ENCODE data around the gene PALD1.

Gene PALD1

DNA sequence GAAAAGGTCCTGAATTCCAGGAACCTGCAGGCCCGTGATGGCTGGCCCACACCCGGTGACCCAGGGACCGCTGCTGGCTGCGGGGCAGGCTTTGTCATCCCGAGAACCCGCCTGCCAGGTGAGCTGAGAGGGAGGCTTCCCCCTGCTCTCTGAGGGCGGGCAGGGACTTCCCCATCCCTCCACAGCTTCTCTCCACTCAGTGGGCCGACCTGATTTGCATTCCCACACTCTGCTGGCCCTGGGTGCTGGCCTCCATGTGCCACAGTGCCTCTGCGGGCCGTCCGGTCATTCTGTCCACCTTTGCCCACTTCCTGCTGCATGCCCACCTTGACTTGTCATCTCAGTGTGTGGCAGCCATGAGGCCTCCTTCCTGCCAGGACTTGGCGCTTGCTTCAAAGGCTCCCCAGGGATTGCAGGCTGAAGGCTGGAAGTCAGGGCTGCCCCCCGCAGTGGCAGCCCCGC lies 35.3 kb downstream of the PALD1 start:
- TF ChIP-seq, protein P1, sequence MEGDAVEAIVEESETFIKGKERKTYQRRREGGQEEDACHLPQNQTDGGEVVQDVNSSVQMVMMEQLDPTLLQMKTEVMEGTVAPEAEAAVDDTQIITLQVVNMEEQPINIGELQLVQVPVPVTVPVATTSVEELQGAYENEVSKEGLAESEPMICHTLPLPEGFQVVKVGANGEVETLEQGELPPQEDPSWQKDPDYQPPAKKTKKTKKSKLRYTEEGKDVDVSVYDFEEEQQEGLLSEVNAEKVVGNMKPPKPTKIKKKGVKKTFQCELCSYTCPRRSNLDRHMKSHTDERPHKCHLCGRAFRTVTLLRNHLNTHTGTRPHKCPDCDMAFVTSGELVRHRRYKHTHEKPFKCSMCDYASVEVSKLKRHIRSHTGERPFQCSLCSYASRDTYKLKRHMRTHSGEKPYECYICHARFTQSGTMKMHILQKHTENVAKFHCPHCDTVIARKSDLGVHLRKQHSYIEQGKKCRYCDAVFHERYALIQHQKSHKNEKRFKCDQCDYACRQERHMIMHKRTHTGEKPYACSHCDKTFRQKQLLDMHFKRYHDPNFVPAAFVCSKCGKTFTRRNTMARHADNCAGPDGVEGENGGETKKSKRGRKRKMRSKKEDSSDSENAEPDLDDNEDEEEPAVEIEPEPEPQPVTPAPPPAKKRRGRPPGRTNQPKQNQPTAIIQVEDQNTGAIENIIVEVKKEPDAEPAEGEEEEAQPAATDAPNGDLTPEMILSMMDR (IDR thresholded peaks at IDR 0.05; ENCODE audit: insufficient read depth, low read length, poor library complexity, severe bottlenecking): no peak
- no peak for TF ChIP-seq EZH2phosphoT487 (conservative IDR thresholded peaks at IDR 0.05; ENCODE audit: low read length)
- peaks cover 16% of the 10 kb centered on the region; the same call in 1 of the 2 replicates for H3F3A ChIP-seq (ENCODE audit: insufficient read depth)
- H4K20me1 ChIP-seq (ENCODE audit: low read depth, low read length): peaks cover 3% of the 10 kb centered on the region; the same call in 1 of the 2 replicates
- peak overlapping the region; percentile 73 for H3K27ac ChIP-seq (ENCODE audit: low read depth, low read length)
- H2AFZ ChIP-seq (ENCODE audit: low read depth, low read length, severe bottlenecking): no peak overlapping the region
- peaks cover 95% of the 10 kb centered on the region for H3K79me2 ChIP-seq (ENCODE audit: insufficient read depth, low read length)
- H3K4me2 ChIP-seq (ENCODE audit: low read depth, low read length, poor library complexity, severe bottlenecking): peak overlapping the region; percentile 44
- H3K4me3 ChIP-seq (ENCODE audit: insufficient read depth, low read length, poor library complexity, severe bottlenecking): no peak overlapping the region
- H3K36me3 ChIP-seq (ENCODE audit: low read length): no peaks in the 10 kb centered on the region
- no peak overlapping the region for H3K9ac ChIP-seq (ENCODE audit: low read length)
- no peaks in the 10 kb centered on the region for H3K9me2 ChIP-seq (replicated peaks; ENCODE audit: insufficient read depth, low read length)
- H3K9me3 ChIP-seq (ENCODE audit: insufficient read depth, low read length): no peaks in the 10 kb centered on the region
- H3K27me3 ChIP-seq (ENCODE audit: low read length): no peaks in the 10 kb centered on the region

DNA sequence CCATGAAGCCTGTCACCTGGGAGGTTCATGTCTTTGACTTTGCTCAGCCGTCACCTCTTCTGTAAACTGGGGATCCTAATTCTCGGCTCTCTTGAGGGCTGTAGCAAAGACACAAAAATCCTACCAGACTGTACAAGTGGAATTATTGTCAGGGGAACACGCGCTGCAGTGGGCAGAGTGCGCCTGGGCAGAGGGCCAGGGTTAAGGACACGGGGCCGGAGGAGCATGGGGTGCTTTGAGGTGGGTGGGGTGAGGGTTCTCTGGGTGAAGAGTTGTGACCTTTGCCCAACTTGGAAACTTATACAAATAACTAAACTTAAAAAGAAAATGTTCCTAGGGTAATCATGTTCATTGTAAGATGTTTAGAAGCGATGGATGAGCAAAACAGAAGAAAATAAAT lies 36.0 kb downstream of the PALD1 start:
- H3K9ac ChIP-seq (ENCODE audit: low read length): no peak overlapping the region
- H3K36me3 ChIP-seq (ENCODE audit: low read length): no peaks in the 10 kb centered on the region
- peak overlapping the region; percentile 73 for H3K27ac ChIP-seq (ENCODE audit: low read depth, low read length)
- H3K4me3 ChIP-seq (ENCODE audit: insufficient read depth, low read length, poor library complexity, severe bottlenecking): no peak overlapping the region
- H3F3A ChIP-seq (ENCODE audit: insufficient read depth): peaks cover 16% of the 10 kb centered on the region; the same call in 1 of the 2 replicates
- no peak overlapping the region for H2AFZ ChIP-seq (ENCODE audit: low read depth, low read length, severe bottlenecking)
- H4K20me1 ChIP-seq (ENCODE audit: low read depth, low read length): peaks cover 3% of the 10 kb centered on the region; the same call in 1 of the 2 replicates
- no peaks in the 10 kb centered on the region for H3K9me3 ChIP-seq (ENCODE audit: insufficient read depth, low read length)
- H3K27me3 ChIP-seq (ENCODE audit: low read length): no peaks in the 10 kb centered on the region
- no peaks in the 10 kb centered on the region for H3K9me2 ChIP-seq (replicated peaks; ENCODE audit: insufficient read depth, low read length)
- no peak for TF ChIP-seq EZH2phosphoT487 (conservative IDR thresholded peaks at IDR 0.05; ENCODE audit: low read length)
- TF ChIP-seq, protein P1 (IDR thresholded peaks at IDR 0.05; ENCODE audit: insufficient read depth, low read length, poor library complexity, severe bottlenecking): no peak
- no peak overlapping the region for H3K4me2 ChIP-seq (ENCODE audit: low read depth, low read length, poor library complexity, severe bottlenecking)
- H3K79me2 ChIP-seq (ENCODE audit: insufficient read depth, low read length): peaks cover 94% of the 10 kb centered on the region

DNA sequence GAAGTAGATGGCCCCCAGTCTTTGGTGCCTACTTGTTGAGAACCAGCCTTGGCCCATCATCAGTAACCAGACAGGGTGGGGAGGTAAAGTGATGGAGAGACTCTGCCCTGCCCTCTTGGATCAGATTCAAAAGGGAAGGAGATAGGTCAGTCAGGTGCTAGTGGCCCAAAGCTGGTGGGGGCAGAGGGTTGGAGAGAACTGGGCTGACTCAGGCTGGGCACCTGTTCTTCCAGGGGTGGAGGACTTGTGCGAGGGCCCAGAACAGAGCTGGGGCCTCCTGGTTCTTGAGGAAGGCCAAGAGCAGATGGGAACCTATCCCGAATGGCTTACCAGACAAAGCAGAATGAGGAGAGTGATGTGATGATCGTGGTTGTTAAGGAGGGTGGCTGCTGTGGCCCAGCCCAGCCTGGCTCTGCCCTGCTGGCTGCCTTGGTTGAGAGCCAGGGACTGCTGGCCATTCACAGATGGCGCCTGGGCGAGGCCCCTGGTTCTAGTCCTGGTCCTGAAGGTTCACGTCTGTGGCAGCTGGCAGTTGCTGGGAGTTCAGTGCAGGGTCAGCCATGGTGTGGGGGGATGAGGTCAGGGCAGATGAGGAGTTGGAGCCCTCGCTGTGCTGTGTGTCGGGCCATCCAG lies 36.6 kb downstream of the PALD1 start:
- Histone ChIP-seq H3K4me2 (ENCODE audit: low read depth, low read length, poor library complexity, severe bottlenecking) (no peak overlapping the region), H3K4me3 (ENCODE audit: insufficient read depth, low read length, poor library complexity, severe bottlenecking) (no peak overlapping the region), H3K27me3 (ENCODE audit: low read length) (no peaks in the 10 kb centered on the region), H3K9me2 (replicated peaks; ENCODE audit: insufficient read depth, low read length) (no peaks in the 10 kb centered on the region), H3K9ac (ENCODE audit: low read length) (no peak overlapping the region), H3K36me3 (ENCODE audit: low read length) (no peaks in the 10 kb centered on the region), H3K9me3 (ENCODE audit: insufficient read depth, low read length) (no peaks in the 10 kb centered on the region), H3K79me2 (ENCODE audit: insufficient read depth, low read length) (peaks cover 94% of the 10 kb centered on the region), H4K20me1 (ENCODE audit: low read depth, low read length) (peaks cover 3% of the 10 kb centered on the region; the same call in 1 of the 2 replicates), H3K27ac (ENCODE audit: low read depth, low read length) (peak overlapping the region; percentile 73), H3F3A (ENCODE audit: insufficient read depth) (peaks cover 16% of the 10 kb centered on the region; the same call in 1 of the 2 replicates), H2AFZ (ENCODE audit: low read depth, low read length, severe bottlenecking) (no peak overlapping the region)
- TF ChIP-seq, protein P1 (IDR thresholded peaks at IDR 0.05; ENCODE audit: insufficient read depth, low read length, poor library complexity, severe bottlenecking): no peak
- no peak for TF ChIP-seq EZH2phosphoT487 (conservative IDR thresholded peaks at IDR 0.05; ENCODE audit: low read length)

All from SU-DHL-6 (cell line).